Psoas muscle (tissue), 8 donors: ENCODE results near the gene CMTR1. TPM values are rescaled to one million over a fixed set of nuclear protein-coding genes. Genes with fewer than 3 reads are reported as not detected.

Experiments used
- ATAC-seq, 4 donors: fragments of 200-7000 bp; cut with Tn5 transposase; one replicate each; pipeline ENCODE4 v1.9.1; 2020; ENCODE audit warnings: moderate library complexity in 3 of 4, mild to moderate bottlenecking in 2 of 4
- DNase-seq, 2 donors: peaks; one replicate each; pipeline ENCODE4 v3.0.0-alpha.2; 2020
- H3K27ac ChIP-seq: fragments of 200-600 bp; one replicate; pipeline ENCODE4 v1.8.0; 2022
- H3K27me3 ChIP-seq, 3 donors: fragments of 200-600 bp in 1 of 3; one replicate each; pipeline versions ENCODE4 v1.6.1 to v1.8.0; 2013 to 2022; ENCODE audit warnings: low read length in 2 of 3, mild to moderate bottlenecking in 2 of 3, moderate library complexity in 1 of 3; ENCODE audit not compliant: insufficient read depth in 3 of 3
- H3K36me3 ChIP-seq, 2 donors: fragments of 200-600 bp in 1 of 2; one replicate each; pipeline versions ENCODE4 v1.6.1 to v1.8.0; 2013 to 2022; ENCODE audit warnings: low read depth in 1 of 2, mild to moderate bottlenecking in 1 of 2, moderate library complexity in 1 of 2; ENCODE audit not compliant: insufficient read depth in 1 of 2
- H3K4me1 ChIP-seq: fragments of 200-600 bp; one replicate; pipeline ENCODE4 v1.8.0; 2022
- H3K4me3 ChIP-seq: fragments of 200-600 bp; one replicate; pipeline ENCODE4 v1.8.0; 2022; ENCODE audit warnings: mild to moderate bottlenecking
- H3K9me3 ChIP-seq: fragments of 200-600 bp; one replicate; pipeline ENCODE4 v1.8.0; 2022
- CTCF ChIP-seq: fragments of 200-600 bp; IDR thresholded peaks from one replicate; pipeline ENCODE4 v1.8.0; 2022; ENCODE audit warnings: antibody characterized with exemption
- WGBS, 3 donors: extraction: QIAGEN DNeasy Blood & Tissue Kit; methylation state at CpG; one replicate each; pipeline versions ENCODE4 v1.1.6 to v1.1.7; 2013; 5-methylcytosine and 5-hydroxymethylcytosine counted together
- intact Hi-C, 2 donors: fragments of 100-400 bp; cut with DNase I; formaldehyde crosslinking; loops; one replicate each; pipeline versions ENCODE4 v1.11.0 to v1.14.2; 2022
- polyA plus RNA-seq, 3 donors: library from polyadenylated mRNA; stranded (reverse); fragments of 200-250 nt; gene quantifications; one replicate each; pipeline ENCODE4 v1.2.3, GENCODE V29; 2013
- total RNA-seq, 4 donors: library from RNA; stranded (reverse); fragmentation: NEBNext Ultra II Directional in 2 of 4; extraction: Animal tissue kit (Norgen Biotek cat#: 25700) in 2 of 4; gene quantifications; one replicate each; pipeline versions ENCODE4 v1.2.1 to v1.2.4, GENCODE V29; 2021 to 2023
- donor health status: healthy with polysubstance abuse.
- donor health status: DM: no; HTN: no; CAD: no; lungs with moderate emphysema.
- donor health status: Bipolar disorder and iron deficiency.
- donor health status: healthy.
- donor health status: DM: yes; HTN: yes; CAD: no.
- donor health status: DM: no; HTN: no; CAD: no.
- donor health status: DM: no; HTN: no; CAD: no.
- donor health status: DM: yes; HTN: yes; CAD: no.

The CMTR1 gene
- total and polyA plus RNA-seq, 7 donors = 8.8 to 29.9 (median 24.4) TPM

- H3K4me1 ChIP-seq = no peaks in the 10 kb centered on the region
- no peaks in the 10 kb centered on the region for H3K9me3 ChIP-seq
- 68 to 85% (median 72%) methylated on average over 5 of the region's 5 CpGs for WGBS, 3 donors
- H3K27me3 ChIP-seq = peaks cover 0 to 44% (median 11%) of the 10 kb centered on the region in 3 donors
- DNase-seq = no peak
- H3K36me3 ChIP-seq = no peaks in the 10 kb centered on the region
- intact Hi-C loops = no loop called here
- TF ChIP-seq CTCF = no peak
- no peak overlapping the region for H3K27ac ChIP-seq
- no peak overlapping the region for H3K4me3 ChIP-seq
- no peak for ATAC-seq
These were observed 78.2 kb downstream of the CMTR1 start for GRCh38 chr6:37511201-37511600.

- TF ChIP-seq CTCF = no peak
- intact Hi-C loops = no loop called here
- no peak for DNase-seq
These were observed 78.9 kb downstream of the CMTR1 start for GRCh38 chr6:37511910-37512399.

GRCh38 chr6:37512400-37513011 is 79.5 kb downstream of the CMTR1 start:
- Histone ChIP-seq H3K4me3 (no peak overlapping the region), H3K4me1 (no peaks in the 10 kb centered on the region), H3K27me3 (peaks cover 0 to 45% (median 12%) of the 10 kb centered on the region in 3 donors), H3K9me3 (no peaks in the 10 kb centered on the region), H3K27ac (no peak overlapping the region), H3K36me3 (no peaks in the 10 kb centered on the region)
- WGBS, 3 donors = 31 to 38% (median 32%) methylated on average over 12 of the region's 12 CpGs
- intact Hi-C loops = no loop called here
- no peak for TF ChIP-seq CTCF
- DNase-seq (no peak), ATAC-seq (no peak)

More at GRCh38 chr6:37511910-37512399, 78.9 kb downstream of the CMTR1 start:
- H3K36me3 ChIP-seq = no peaks in the 10 kb centered on the region
- no peak overlapping the region for H3K4me3 ChIP-seq
- H3K4me1 ChIP-seq = no peaks in the 10 kb centered on the region
- H3K27me3 ChIP-seq = peaks cover 0 to 45% (median 11%) of the 10 kb centered on the region in 3 donors
- no peaks in the 10 kb centered on the region for H3K9me3 ChIP-seq
- ATAC-seq = no peak
- H3K27ac ChIP-seq = no peak overlapping the region
- WGBS, 3 donors = 31 to 35% (median 33%) methylated on average over 16 of the region's 16 CpGs

- no peak overlapping the region for H3K4me3 ChIP-seq
- DNase-seq (no peak), ATAC-seq (no peak)
- no peaks in the 10 kb centered on the region for H3K9me3 ChIP-seq
- no peaks in the 10 kb centered on the region for H3K4me1 ChIP-seq
- intact Hi-C loops = no loop called here
- H3K27ac ChIP-seq = no peak overlapping the region
- 20 to 37% (median 37%) methylated on average over 9 of the region's 9 CpGs for WGBS, 3 donors
- H3K36me3 ChIP-seq = no peaks in the 10 kb centered on the region
- no peak for TF ChIP-seq CTCF
- H3K27me3 ChIP-seq = peaks cover 0 to 45% (median 13%) of the 10 kb centered on the region in 3 donors
These were observed 80.1 kb downstream of the CMTR1 start for GRCh38 chr6:37513155-37513554.

- 18 to 22% (median 20%) methylated on average over 10 of the region's 10 CpGs for WGBS, 3 donors
- Histone ChIP-seq H3K36me3 (no peaks in the 10 kb centered on the region), H3K27me3 (peaks cover 0 to 45% (median 13%) of the 10 kb centered on the region in 3 donors), H3K9me3 (no peaks in the 10 kb centered on the region), H3K4me3 (no peak overlapping the region), H3K4me1 (no peaks in the 10 kb centered on the region), H3K27ac (no peak overlapping the region)
- intact Hi-C loops = no loop called here
- DNase-seq = no peak
- no peak for ATAC-seq
- no peak for TF ChIP-seq CTCF
These were observed 80.6 kb downstream of the CMTR1 start for GRCh38 chr6:37513576-37513975.
